GM19395 (cell line): ENCODE data around the gene DSCAM.

Experiments used
- ATAC-seq: cut with Tn5 transposase; IDR thresholded peaks from one replicate; pipeline ENCODE4 v1.9.1; 2021; ENCODE audit warnings: mild to moderate bottlenecking, moderate library complexity; ENCODE audit not compliant: unreplicated experiment

The DSCAM gene

DNA sequence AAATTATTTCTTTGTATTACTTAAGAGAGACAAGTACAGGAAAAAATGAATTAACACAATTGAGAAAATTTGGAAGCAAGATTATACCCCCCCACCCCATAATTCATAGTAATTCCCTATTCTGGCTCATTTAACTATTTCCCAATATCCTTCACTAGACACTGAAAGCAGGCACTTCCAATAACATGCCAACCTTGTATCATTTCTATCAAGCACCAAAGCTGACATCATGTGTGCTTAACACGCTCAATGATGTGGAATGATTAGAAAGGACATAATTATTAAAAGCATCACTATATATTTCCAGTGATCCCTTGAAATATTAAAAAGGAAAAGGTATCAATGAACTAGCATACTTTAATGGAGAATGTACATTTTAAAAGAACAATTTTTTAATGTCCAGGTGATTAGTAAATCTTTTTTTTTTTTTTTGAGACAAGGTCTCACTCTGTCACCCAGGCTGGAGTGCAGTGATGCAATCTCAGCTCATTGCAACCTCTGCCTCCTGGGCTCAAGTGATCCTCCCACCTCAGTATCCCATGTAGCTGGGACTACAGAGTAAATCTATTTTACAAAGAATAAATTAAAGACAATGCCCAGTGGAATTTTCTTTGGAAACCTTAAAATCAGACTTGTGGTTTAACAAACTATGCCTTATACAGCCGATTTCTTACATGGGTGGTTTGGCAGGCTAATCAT, 443.9 kb downstream of the DSCAM start:
- no peak for ATAC-seq

DNA sequence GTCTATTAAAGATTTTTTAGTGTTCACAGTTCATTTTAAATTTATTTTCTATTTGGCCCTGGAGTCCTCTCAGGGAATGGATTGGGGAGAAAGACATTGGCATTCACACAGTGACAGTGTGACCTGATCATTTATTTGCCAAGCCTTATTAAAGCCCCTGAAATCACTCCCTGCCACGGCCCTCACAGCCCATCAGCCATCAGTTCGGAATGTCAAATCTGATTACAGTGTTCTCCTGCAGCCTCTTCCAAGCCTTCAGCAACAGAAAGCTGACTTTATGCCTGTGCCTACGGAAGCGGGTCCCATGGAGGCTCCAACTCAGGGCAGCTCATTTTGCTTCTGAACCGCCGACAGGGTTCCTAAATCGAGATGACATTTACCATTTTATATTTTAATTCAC, 451.2 kb downstream of the DSCAM start:
- ATAC-seq = no peak

DNA sequence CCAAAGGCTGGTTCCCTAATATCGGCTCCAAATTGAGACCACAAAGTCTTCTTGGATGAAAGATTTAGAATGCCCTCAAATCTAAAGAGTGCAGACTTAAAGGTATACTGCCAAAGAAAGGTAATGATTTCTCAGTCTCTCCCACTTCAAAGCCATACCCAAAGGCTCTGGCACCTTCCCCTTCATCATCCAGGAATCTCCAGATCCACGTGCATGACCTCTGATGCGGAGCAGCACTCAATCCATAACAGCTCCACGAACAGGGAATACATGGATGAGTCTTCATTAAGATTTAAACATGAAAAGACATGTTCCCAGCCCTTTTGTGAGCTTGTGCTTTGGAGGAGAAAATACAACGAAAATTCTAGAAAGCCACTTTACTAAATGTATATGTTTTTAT, 453.9 kb downstream of the DSCAM start:
- no peak for ATAC-seq

- no peak for ATAC-seq
Measured at GRCh38 chr21:40388046-40388445, 458.9 kb downstream of the DSCAM start.

DNA sequence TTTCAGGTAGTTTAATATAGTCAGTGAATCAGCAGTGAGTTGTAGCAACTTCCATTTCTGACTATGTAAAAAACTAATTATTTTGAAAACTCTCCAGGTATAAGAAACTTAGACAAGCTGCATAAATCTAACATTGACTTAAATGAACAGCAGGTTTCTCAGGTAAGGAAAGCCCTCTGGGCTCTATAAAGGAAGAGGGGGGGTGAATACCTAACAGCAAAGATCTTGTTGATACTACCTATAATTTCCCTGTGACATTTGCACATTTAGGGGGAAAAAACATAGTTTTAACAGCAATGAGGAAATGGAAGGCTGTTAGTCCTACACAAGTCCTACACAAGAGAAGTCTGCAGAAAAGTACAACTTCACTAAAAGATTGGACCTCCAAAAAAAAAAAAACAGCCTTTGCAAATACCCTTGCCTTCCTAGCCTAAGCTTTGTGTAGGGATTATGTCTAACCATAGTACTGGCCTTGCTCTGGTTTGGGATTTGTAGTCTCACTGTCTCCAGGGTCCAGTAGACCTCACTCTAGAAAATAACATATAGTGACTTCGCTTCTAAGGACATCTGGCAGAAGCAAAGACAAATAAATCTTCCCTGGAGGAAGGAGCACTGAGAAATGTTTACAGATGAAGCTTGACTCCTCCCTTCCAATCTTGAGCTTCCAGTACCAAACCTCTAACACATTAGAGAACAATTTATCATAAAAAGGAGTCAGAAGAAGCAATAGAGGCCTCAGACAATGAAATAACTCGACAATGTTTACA, 459.8 kb downstream of the DSCAM start:
- no peak for ATAC-seq

- no peak for ATAC-seq
Measured at GRCh38 chr21:40386294-40386911, 460.6 kb downstream of the DSCAM start.

- no peak for ATAC-seq
Measured at GRCh38 chr21:40385883-40386282, 461.1 kb downstream of the DSCAM start.

- no peak for ATAC-seq
Measured at GRCh38 chr21:40383951-40384350, 463.0 kb downstream of the DSCAM start.

- no peak for ATAC-seq
Measured at GRCh38 chr21:40381111-40381510, 465.8 kb downstream of the DSCAM start.

- ATAC-seq = no peak
Measured at GRCh38 chr21:40379881-40380810, 466.8 kb downstream of the DSCAM start.

DNA sequence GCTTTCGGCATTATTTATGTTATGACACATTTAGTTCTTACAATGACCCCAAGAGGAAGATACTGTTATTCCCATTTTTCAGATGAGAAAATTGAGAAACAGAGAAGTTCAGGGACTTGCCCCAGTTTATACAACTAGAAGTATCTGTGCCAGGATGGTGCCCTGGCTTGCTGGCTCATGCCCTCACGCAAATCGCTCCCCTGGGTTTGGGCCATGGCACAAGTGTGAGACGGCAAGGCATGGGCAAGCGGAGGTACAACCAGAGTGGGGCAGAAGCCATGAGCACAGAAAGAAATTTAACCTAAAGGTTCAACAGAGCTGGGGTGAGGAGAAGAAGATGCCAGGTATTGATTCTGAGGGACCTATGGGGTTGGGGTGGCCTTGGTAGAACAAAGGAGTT, 469.8 kb downstream of the DSCAM start:
- no peak for ATAC-seq

DNA sequence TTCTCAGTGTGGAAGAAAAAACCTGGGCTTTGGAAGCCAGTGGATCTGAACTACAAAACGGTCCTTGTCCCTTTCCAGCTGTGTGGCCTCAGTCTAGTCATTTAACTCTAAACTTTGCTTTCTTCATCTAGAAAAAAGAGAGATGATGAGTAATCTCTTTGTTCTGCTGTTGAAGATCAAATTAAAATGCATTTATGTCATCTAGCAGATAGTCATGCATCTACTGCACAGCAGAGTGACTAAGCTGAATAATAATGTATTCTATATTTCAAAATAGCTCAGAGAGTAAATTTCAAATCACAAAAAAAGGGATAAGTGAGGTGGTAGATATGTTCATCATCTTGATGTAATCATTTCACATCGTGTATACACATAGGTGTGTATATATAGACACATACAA, 473.2 kb downstream of the DSCAM start:
- ATAC-seq = no peak

GRCh38 chr21:40372506-40372905, 474.5 kb downstream of the DSCAM start:
- no peak for ATAC-seq

GRCh38 chr21:40371329-40371728, 475.6 kb downstream of the DSCAM start:
- no peak for ATAC-seq

DNA sequence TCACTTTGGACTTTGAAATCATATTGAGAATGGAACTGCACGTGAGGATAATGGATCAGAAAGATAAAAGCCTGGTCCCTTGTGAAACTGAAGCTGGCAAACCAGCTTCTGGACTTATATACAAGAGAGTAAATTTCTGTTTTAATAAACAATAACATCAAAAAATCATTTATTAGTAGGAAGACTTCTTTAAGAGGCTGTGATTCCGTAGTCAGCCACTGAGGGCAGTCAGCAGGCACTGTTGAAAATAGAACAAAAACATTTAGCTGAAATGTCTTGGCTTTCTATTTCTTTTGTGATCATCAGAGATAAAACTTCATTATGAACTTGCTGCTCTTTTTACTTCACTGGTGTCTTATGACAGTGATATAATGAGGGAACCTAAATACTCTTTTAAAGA, 490.3 kb downstream of the DSCAM start:
- ATAC-seq = no peak

DNA sequence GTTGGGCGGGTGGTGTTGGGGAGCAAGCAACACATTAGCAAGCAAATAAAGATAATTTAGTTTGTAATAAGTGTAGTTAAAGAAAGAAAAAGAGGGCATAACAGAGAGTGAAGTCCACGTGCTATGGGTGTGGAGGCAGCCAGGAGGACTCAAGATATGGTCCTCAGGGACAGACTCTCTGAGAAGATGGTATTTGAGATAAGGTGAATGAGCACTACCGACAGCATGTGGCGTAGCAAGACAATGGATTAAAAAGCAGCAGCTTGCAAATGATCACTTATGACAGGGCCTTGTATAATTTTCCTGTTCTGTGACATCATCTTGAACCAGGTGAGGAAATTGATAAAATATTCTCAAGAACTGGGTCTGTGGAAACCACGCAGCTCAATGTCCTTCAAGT, 491.9 kb downstream of the DSCAM start:
- ATAC-seq = no peak

DNA sequence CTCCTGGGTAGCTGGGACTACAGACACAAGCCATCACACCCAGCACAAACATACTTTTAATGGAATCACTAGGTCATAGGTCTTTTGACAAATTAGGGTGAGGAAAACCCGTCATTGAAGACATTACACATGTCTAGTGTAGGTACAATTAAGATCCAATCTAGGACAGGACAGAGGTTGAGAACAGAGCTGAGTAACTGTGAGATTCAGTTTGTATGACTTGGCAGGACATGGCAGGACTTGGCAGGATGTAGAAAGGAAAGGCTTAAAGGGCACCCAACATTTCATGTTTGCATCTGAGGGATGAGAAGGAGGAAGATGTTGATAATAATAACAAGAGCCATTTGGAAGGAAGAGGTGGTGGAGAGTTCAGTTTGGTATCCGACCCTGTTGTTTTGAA, 496.0 kb downstream of the DSCAM start:
- no peak for ATAC-seq

DNA sequence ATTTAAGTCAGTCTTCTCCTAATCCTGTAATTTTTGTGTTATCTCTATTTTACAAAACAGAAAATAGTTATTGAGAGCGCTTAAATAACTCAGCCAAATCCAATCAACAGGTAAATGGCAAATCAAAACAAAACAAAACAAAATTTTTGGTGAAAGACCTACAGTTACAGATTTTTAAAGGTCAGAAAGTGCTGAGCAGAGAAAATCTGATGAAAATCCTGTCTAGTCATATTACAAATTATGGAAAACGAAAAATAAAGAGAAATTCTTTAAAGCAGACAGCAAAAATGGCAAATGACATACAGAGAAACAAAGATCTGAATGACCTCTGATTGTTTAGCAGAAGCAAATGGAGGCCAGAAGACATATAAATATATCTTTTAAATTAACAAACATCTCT, 497.4 kb downstream of the DSCAM start:
- ATAC-seq = no peak

GRCh38 chr21:40345711-40346321, 501.1 kb downstream of the DSCAM start:
- ATAC-seq = no peak

- no peak for ATAC-seq
Measured at GRCh38 chr21:40340357-40340756, 506.6 kb downstream of the DSCAM start.

DNA sequence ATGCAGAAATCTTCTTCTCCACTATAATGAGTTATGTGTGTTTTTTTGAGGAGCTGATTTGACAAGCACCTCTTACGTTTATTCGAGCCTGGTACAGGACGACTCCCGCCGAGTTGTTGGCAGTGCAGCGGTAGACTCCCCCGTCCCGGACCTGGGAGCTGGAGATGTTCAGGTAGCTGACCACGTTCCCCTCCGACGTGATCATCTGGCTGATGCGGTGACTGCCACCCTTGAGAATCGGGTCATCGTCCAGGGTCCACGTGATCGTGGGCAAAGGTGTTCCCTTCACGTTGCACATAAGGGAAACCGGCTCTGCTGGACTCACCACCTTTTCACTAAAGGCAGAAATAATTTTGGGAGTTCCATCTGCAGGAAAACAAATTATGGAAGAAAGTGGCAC, 507.9 kb downstream of the DSCAM start:
- ATAC-seq = no peak
